Astrocyte of the cerebellum (primary cell): ENCODE measurements around the gene IMMT.
"Not testable (repeated sequence)": the region's sequence is repeated elsewhere in the genome, so short reads cannot be mapped to it uniquely, and the experiment has no call there.

Experiments used
- DNase-seq: peaks from one replicate; pipeline ENCODE4 v3.0.0-alpha.2; 2011; ENCODE audit warnings: low read depth
- H3K4me3 ChIP-seq: 2 replicates; pipeline ENCODE4 v1.5.1; 2011; ENCODE audit warnings: mild to moderate bottlenecking, low read depth, low read length, moderate library complexity
- CTCF ChIP-seq: IDR thresholded peaks from 2 replicates; pipeline ENCODE4 v1.5.1; 2012; ENCODE audit warnings: low read length, low read depth, moderate library complexity, mild to moderate bottlenecking; ENCODE audit errors: missing control alignments
- in situ Hi-C: cut with HindIII; loops from 2 replicates; pipeline ENCODE4 v1.10.0; 2017; ENCODE audit warnings: low sequenced_read_pairs

Gene IMMT

DNA sequence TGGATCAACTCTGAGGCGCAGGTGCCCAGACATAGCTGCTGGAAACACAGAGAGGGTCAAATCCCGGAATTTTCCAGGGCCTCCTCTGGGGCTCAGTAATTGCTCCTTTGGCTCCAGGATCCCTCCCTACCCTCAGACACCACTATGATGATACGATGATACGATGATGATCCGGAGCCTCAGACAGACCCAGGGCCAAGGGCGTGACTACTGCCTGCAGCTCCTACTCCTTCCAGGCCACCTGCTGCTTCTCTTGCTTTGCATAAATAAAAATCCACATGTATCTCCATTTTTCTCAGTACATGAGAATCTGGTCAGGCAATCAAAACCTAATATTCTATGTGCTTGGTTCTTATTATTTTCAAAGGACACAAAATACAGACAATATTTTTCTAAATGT lies 37.6 kb upstream of the IMMT start:
- in situ Hi-C loops, result no loop called here
- no peak overlapping the region for H3K4me3 ChIP-seq
- no peak for DNase-seq
- TF ChIP-seq CTCF, result no peak

DNA sequence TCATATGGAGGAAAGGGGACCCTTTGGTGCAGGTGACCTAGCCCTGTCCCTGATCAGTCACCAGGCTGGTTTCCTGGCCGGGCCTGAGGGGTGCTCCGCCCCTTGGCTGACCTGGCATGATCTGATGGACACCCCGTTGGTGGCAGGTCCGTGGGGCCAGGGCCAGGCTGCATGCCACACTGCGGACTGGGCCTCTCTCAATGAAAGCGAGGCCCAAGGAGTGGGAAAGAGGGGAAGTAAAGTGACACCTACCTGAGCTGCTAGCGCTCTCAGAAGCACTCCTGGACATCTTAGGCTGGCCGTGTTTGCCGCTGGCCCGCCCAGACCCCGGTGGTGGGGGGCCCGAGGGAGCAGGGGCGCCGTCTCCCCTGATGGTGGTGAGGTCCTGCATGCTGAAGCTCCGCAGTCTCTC lies 37.1 kb upstream of the IMMT start:
- in situ Hi-C loops, result no loop called here
- TF ChIP-seq CTCF, result no peak
- no peak for DNase-seq
- H3K4me3 ChIP-seq, result no peak overlapping the region

GRCh38 chr2:86231680-86232372 lies 36.6 kb upstream of the IMMT start:
- no peak for TF ChIP-seq CTCF
- no peak for DNase-seq
- in situ Hi-C loops, result no loop called here
- H3K4me3 ChIP-seq, result no peak overlapping the region

- DNase-seq, result no peak
- TF ChIP-seq CTCF, result no peak
- H3K4me3 ChIP-seq, result no peak overlapping the region
- in situ Hi-C loops, result no loop called here
These were observed 35.7 kb upstream of the IMMT start for GRCh38 chr2:86230961-86231360.

DNA sequence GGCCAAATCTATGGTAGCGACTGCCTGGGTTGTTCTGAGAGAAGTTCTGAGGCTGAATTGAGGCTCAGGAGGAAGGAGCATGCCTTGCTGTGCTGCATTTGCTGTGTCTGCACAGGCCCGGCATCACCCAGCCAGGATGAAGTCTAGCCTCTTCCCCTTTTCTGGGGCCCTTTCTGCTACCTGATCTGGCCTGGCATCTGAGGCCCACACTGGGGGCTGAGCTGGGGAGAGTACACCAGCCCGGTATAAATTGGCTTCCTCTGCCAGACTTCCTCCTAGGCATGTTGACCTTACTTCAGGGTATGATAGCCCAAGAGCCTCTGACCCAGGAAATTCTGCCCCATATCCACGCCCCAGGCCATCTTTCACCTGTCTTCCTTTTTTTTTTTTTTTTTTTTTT lies 34.0 kb upstream of the IMMT start:
- no peak for DNase-seq
- H3K4me3 ChIP-seq, result no peak overlapping the region
- TF ChIP-seq CTCF, result no peak
- in situ Hi-C loops, result no loop called here

- in situ Hi-C loops, DNase-seq, H3K4me3 ChIP-seq: not testable (repeated sequence)
These were observed 33.3 kb upstream of the IMMT start for GRCh38 chr2:86228574-86228973.

DNA sequence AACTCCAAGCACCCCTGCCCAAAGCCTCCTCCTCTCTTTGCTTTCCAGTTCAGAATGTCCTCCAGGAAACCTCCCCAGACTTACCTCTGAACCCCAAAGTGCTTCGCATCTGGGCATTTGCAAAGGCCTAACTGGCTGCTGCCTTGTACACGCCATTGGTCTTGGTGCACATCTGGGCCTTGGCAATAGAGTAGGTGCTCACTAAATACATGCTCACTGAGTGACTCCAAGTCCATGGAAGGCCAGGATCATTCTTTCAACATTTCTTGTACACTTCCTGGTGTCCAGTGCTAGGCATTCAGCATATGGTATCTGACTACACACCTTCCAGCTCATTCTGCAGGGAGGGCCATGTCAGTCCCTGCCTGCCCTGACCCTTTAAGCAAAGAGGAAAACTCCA lies 32.4 kb upstream of the IMMT start:
- no peak overlapping the region for H3K4me3 ChIP-seq
- DNase-seq, result no peak
- in situ Hi-C loops, result no loop called here
- no peak for TF ChIP-seq CTCF
